BE2C (cell line): ENCODE measurements around the gene CLIC5.

ENCODE experiments used
- DNase-seq: peaks from one replicate; pipeline ENCODE4 v3.0.0-alpha.2; 2020
- H3K27me3 ChIP-seq: fragments of 250-450 bp; sonication (Bioruptor Pico); 2 replicates; pipeline ENCODE4 v1.5.1; 2020; ENCODE audit warnings: mild to moderate bottlenecking
- H3K36me3 ChIP-seq: fragments of 250-450 bp; sonication (Bioruptor Pico); 2 replicates; pipeline ENCODE4 v1.5.1; 2020; ENCODE audit warnings: mild to moderate bottlenecking
- H3K4me1 ChIP-seq: fragments of 250-450 bp; sonication (Bioruptor Pico); 2 replicates; pipeline ENCODE4 v1.5.1; 2020
- H3K4me3 ChIP-seq: 2 replicates; pipeline ENCODE4 v1.5.1; 2011; ENCODE audit warnings: low read depth, low read length
- H3K9me3 ChIP-seq: fragments of 250-450 bp; sonication (Bioruptor Pico); 2 replicates; pipeline ENCODE4 v1.5.1; 2020
- CTCF ChIP-seq: IDR thresholded peaks from 2 replicates; pipeline ENCODE4 v1.5.1; 2012; ENCODE audit warnings: mild to moderate bottlenecking, low read depth, low read length

CLIC5 gene

GRCh38 chr6:45841062-45841461 lies 174.6 kb downstream of the CLIC5 start:
- Histone ChIP-seq H3K4me1 (no peaks in the 10 kb centered on the region), H3K4me3 (no peak overlapping the region), H3K36me3 (no peaks in the 10 kb centered on the region), H3K9me3 (no peaks in the 10 kb centered on the region), H3K27me3 (no peaks in the 10 kb centered on the region)
- no peak for TF ChIP-seq CTCF
- DNase-seq, result no peak

- no peak overlapping the region for H3K4me3 ChIP-seq
- H3K9me3 ChIP-seq, result no peaks in the 10 kb centered on the region
- TF ChIP-seq CTCF, result no peak
- no peaks in the 10 kb centered on the region for H3K4me1 ChIP-seq
- no peaks in the 10 kb centered on the region for H3K36me3 ChIP-seq
- H3K27me3 ChIP-seq, result no peaks in the 10 kb centered on the region
- DNase-seq, result no peak
Measured at GRCh38 chr6:45838996-45839395, 176.7 kb downstream of the CLIC5 start.

- no peak for DNase-seq
- TF ChIP-seq CTCF, result no peak
- Histone ChIP-seq H3K4me1 (no peaks in the 10 kb centered on the region), H3K36me3 (no peaks in the 10 kb centered on the region), H3K9me3 (no peaks in the 10 kb centered on the region), H3K27me3 (no peaks in the 10 kb centered on the region), H3K4me3 (no peak overlapping the region)
Measured at GRCh38 chr6:45838451-45838850, 177.2 kb downstream of the CLIC5 start.

- DNase-seq, result no peak
- H3K36me3 ChIP-seq, result no peaks in the 10 kb centered on the region
- H3K27me3 ChIP-seq, result no peaks in the 10 kb centered on the region
- no peak overlapping the region for H3K4me3 ChIP-seq
- no peaks in the 10 kb centered on the region for H3K9me3 ChIP-seq
- no peak for TF ChIP-seq CTCF
- no peaks in the 10 kb centered on the region for H3K4me1 ChIP-seq
Measured at GRCh38 chr6:45837541-45838200, 178.0 kb downstream of the CLIC5 start.

GRCh38 chr6:45836984-45837383 lies 178.7 kb downstream of the CLIC5 start:
- Histone ChIP-seq H3K27me3 (no peaks in the 10 kb centered on the region), H3K36me3 (no peaks in the 10 kb centered on the region), H3K4me1 (no peaks in the 10 kb centered on the region), H3K4me3 (no peak overlapping the region), H3K9me3 (no peaks in the 10 kb centered on the region)
- no peak for DNase-seq
- no peak for TF ChIP-seq CTCF

GRCh38 chr6:45836438-45836824 lies 179.2 kb downstream of the CLIC5 start:
- no peaks in the 10 kb centered on the region for H3K9me3 ChIP-seq
- no peaks in the 10 kb centered on the region for H3K36me3 ChIP-seq
- no peak overlapping the region for H3K4me3 ChIP-seq
- no peaks in the 10 kb centered on the region for H3K27me3 ChIP-seq
- H3K4me1 ChIP-seq, result no peaks in the 10 kb centered on the region
- DNase-seq, result no peak
- TF ChIP-seq CTCF, result no peak
